ENCODE results near the gene SLC35F3.

Gene SLC35F3

GRCh38 chr1:233945979-233946378, 41.5 kb downstream of the SLC35F3 start:
- TF ChIP-seq CTCF (IDR thresholded peaks at IDR 0.05; ENCODE audit: insufficient read depth, missing control alignments) = no peak
- DNase-seq (ENCODE audit: insufficient read length, low spot score) (no peak), FAIRE-seq (peak; percentile 55)

GRCh38 chr1:233946724-233947123, 42.2 kb downstream of the SLC35F3 start:
- DNase-seq (ENCODE audit: insufficient read length, low spot score) = no peak
- TF ChIP-seq CTCF (IDR thresholded peaks at IDR 0.05; ENCODE audit: insufficient read depth, missing control alignments) = no peak
- FAIRE-seq = peak; percentile 6

- FAIRE-seq = no peak
- no peak for DNase-seq (ENCODE audit: insufficient read length, low spot score)
Observed at GRCh38 chr1:233951804-233952203, 47.3 kb downstream of the SLC35F3 start.

GRCh38 chr1:233957691-233958090, 53.2 kb downstream of the SLC35F3 start:
- TF ChIP-seq CTCF (IDR thresholded peaks at IDR 0.05; ENCODE audit: insufficient read depth, missing control alignments) = no peak
- peak; percentile 29 for FAIRE-seq
- no peak for DNase-seq (ENCODE audit: insufficient read length, low spot score)

More at GRCh38 chr1:233951804-233952203, 47.3 kb downstream of the SLC35F3 start:
- TF ChIP-seq CTCF (IDR thresholded peaks at IDR 0.05; ENCODE audit: insufficient read depth, missing control alignments) = no peak

GRCh38 chr1:233959102-233959501, 54.6 kb downstream of the SLC35F3 start:
- peak; percentile 90 for FAIRE-seq
- TF ChIP-seq CTCF (IDR thresholded peaks at IDR 0.05; ENCODE audit: insufficient read depth, missing control alignments) = no peak
- DNase-seq (ENCODE audit: insufficient read length, low spot score) = no peak

- DNase-seq (ENCODE audit: insufficient read length, low spot score) = no peak
- peak; percentile 25 for FAIRE-seq
- no peak for TF ChIP-seq CTCF (IDR thresholded peaks at IDR 0.05; ENCODE audit: insufficient read depth, missing control alignments)
Observed at GRCh38 chr1:233959971-233960370, 55.5 kb downstream of the SLC35F3 start.

GRCh38 chr1:233960386-233960785, 55.9 kb downstream of the SLC35F3 start:
- no peak for FAIRE-seq
- TF ChIP-seq CTCF (IDR thresholded peaks at IDR 0.05; ENCODE audit: insufficient read depth, missing control alignments) = no peak
- no peak for DNase-seq (ENCODE audit: insufficient read length, low spot score)

Data from D721Med (cell line).